OCI-LY1 (cell line): ENCODE data around the gene CMTM4.

Source experiments
- CTCF ChIP-seq: fragments of 200-600 bp; sonication (generic), shearing (Covaris generic); IDR thresholded peaks from 2 replicates; pipeline ENCODE4 v1.5.1; 2017; ENCODE audit warnings: mild to moderate bottlenecking, antibody characterized with exemption, low read length, moderate library complexity, mixed read lengths
- EZH2 ChIP-seq: fragments of 200-600 bp; sonication (generic), shearing (Covaris generic); IDR thresholded peaks from 2 replicates; pipeline ENCODE4 v1.8.0; 2017; ENCODE audit warnings: borderline replicate concordance, mixed run types, mild to moderate bottlenecking, antibody characterized with exemption, low read length, moderate library complexity, mixed read lengths

DNA sequence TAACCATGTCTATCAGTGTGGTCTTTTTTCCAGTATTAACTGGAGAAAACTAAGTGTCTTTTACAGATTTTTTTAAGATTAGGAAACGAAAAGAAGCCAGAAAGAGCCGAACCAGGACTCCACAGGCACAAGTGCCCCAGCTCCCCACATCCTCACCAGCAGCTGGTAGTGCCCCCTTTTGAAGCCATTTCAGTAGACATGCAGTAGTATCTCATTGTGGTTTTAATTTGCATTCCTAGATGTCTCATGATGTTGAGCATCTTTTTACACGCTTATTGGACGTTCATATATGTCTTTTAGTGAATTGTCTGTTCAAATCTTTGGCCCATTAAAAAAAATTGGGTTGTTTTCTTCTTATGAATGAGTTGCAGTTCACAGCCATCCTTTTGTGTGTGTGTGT, 96.8 kb downstream of the CMTM4 start:
- TF ChIP-seq CTCF (no peak), EZH2 (no peak)
